GM18867 (cell line): ENCODE measurements around the gene TACC2.
"Not testable (repeated sequence)": the region's sequence is repeated elsewhere in the genome, so short reads cannot be mapped to it uniquely, and the experiment has no call there.

Source experiments
- ATAC-seq: cut with Tn5 transposase; IDR thresholded peaks from one replicate; pipeline ENCODE4 v1.9.1; 2021; ENCODE audit warnings: mild to moderate bottlenecking, moderate library complexity; ENCODE audit not compliant: unreplicated experiment

TACC2 gene

GRCh38 chr10:122086416-122087240 lies 97.7 kb downstream of the TACC2 start:
- no peak for ATAC-seq

GRCh38 chr10:122087436-122087835 lies 98.5 kb downstream of the TACC2 start:
- no peak for ATAC-seq

GRCh38 chr10:122089311-122090017 lies 100.5 kb downstream of the TACC2 start:
- no peak for ATAC-seq

GRCh38 chr10:122091722-122092121 lies 102.8 kb downstream of the TACC2 start:
- no peak for ATAC-seq

- no peak for ATAC-seq
Measured at GRCh38 chr10:122093076-122093475, 104.1 kb downstream of the TACC2 start.

GRCh38 chr10:122096181-122096580 lies 107.2 kb downstream of the TACC2 start:
- ATAC-seq: not testable (repeated sequence)

GRCh38 chr10:122096705-122097104 lies 107.7 kb downstream of the TACC2 start:
- no peak for ATAC-seq

GRCh38 chr10:122097935-122098334 lies 109.0 kb downstream of the TACC2 start:
- no peak for ATAC-seq

- no peak for ATAC-seq
Measured at GRCh38 chr10:122098924-122099323, 110.0 kb downstream of the TACC2 start.

GRCh38 chr10:122099562-122099961 lies 110.6 kb downstream of the TACC2 start:
- ATAC-seq: no peak

GRCh38 chr10:122102146-122102868 lies 113.3 kb downstream of the TACC2 start:
- ATAC-seq: no peak

GRCh38 chr10:122102869-122103525 lies 114.0 kb downstream of the TACC2 start:
- ATAC-seq: no peak

GRCh38 chr10:122103592-122103991 lies 114.6 kb downstream of the TACC2 start:
- ATAC-seq: no peak

- not testable (repeated sequence) for ATAC-seq
Measured at GRCh38 chr10:122108786-122109185, 119.8 kb downstream of the TACC2 start.

- no peak for ATAC-seq
Measured at GRCh38 chr10:122112021-122112616, 123.2 kb downstream of the TACC2 start.

GRCh38 chr10:122112625-122113160 lies 123.7 kb downstream of the TACC2 start:
- no peak for ATAC-seq

GRCh38 chr10:122113161-122113944 lies 124.4 kb downstream of the TACC2 start:
- no peak for ATAC-seq

GRCh38 chr10:122113945-122114747 lies 125.2 kb downstream of the TACC2 start:
- ATAC-seq: no peak

GRCh38 chr10:122115874-122116273 lies 126.9 kb downstream of the TACC2 start:
- no peak for ATAC-seq
